ENCODE results near the gene RAB39A. TPM values are rescaled to one million over a fixed set of nuclear protein-coding genes. Genes with fewer than 3 reads are reported as not detected.
A peak's percentile ranks its signal among the peaks of the same experiment; 100 is the strongest.

Gene RAB39A
- total RNA-seq, 1 experiment from 2014 or later, result 17.2 TPM

- H3K27me3 ChIP-seq (replicated peaks; ENCODE audit: insufficient read depth, low read depth, low read length, poor library complexity), result peaks cover 13% of the 10 kb centered on the region
- no peaks in the 10 kb centered on the region for H3K9me3 ChIP-seq (ENCODE audit: low read depth, low read length, poor library complexity, severe bottlenecking)
- intact Hi-C loops (cut with micrococcal nuclease; ENCODE audit: unreplicated experiment), result loop anchor here (5.0 to 10.0 kb wide), 2 partner anchors 80 to 717 kb away; partner anchors contain the start of gene CUL5
- TF ChIP-seq, protein P1, sequence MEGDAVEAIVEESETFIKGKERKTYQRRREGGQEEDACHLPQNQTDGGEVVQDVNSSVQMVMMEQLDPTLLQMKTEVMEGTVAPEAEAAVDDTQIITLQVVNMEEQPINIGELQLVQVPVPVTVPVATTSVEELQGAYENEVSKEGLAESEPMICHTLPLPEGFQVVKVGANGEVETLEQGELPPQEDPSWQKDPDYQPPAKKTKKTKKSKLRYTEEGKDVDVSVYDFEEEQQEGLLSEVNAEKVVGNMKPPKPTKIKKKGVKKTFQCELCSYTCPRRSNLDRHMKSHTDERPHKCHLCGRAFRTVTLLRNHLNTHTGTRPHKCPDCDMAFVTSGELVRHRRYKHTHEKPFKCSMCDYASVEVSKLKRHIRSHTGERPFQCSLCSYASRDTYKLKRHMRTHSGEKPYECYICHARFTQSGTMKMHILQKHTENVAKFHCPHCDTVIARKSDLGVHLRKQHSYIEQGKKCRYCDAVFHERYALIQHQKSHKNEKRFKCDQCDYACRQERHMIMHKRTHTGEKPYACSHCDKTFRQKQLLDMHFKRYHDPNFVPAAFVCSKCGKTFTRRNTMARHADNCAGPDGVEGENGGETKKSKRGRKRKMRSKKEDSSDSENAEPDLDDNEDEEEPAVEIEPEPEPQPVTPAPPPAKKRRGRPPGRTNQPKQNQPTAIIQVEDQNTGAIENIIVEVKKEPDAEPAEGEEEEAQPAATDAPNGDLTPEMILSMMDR (conservative IDR thresholded peaks at IDR 0.05; ENCODE audit: low read depth, low read length), result no peak
- no peak for TF ChIP-seq EZH2 (IDR thresholded peaks at IDR 0.05; ENCODE audit: borderline replicate concordance, low read depth, low read length, poor library complexity, severe bottlenecking)
- ChIA-PET POLR2A (ENCODE audit: low non-redundant PET) (no interaction called here), CTCF (no interaction called here)
- no peak for DNase-seq (ENCODE audit: low spot score)
- peaks cover 3% of the 10 kb centered on the region for H3K4me1 ChIP-seq (ENCODE audit: insufficient read depth, low read length, poor library complexity, severe bottlenecking)
- H3K36me3 ChIP-seq (ENCODE audit: insufficient read depth, low read length, poor library complexity, severe bottlenecking), result no peaks in the 10 kb centered on the region
- peak overlapping the region; percentile 35 for H3K4me3 ChIP-seq (ENCODE audit: low read depth, low read length, poor library complexity, severe bottlenecking)
- H3K27ac ChIP-seq (ENCODE audit: low read depth, low read length, poor library complexity, severe bottlenecking), result no peak overlapping the region
- no TSS peak for BruUV-seq (replicated peaks)
Observed at GRCh38 chr11:107927559-107927958, 689 bp upstream of the RAB39A start.

DNA sequence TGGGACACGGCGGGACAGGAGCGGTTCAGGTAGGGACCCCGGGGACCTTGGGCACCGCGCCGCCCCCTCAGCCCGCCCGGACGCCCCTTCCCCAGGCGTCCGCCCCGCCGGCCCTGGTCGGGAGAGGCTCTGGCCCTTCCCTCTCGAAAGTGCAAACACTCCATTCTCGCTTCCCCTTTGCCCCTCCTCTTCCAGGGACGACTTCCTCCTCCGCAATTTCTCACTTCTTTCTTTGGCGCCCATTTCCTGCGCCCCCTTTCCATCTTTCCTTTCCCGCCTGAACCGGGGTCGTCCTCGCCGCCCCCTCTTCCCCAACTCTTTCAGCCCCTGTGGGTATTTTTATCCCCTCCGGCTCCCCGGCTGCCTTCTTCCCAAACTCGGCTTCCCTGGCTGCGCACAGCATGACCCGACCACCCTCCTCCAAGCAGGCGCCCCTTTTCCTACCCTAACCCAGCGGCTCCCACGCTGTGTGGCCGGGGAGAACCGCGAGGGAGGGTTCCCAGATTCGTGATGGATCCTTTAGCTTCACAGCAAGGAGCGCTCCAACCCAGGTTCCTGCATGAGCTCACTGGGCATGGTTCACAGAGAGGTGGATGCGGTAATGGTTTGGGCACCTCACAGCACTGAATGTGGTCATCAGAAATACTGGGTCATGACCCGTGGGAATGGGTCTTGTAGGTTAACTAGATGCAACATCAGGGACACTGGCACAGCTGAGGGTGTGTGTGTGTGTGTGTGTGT lies 689 bp downstream of the RAB39A start:
- intact Hi-C loops (cut with micrococcal nuclease; ENCODE audit: unreplicated experiment), result loop anchor here (5.0 to 10.0 kb wide), 2 partner anchors 78 to 716 kb away; partner anchors contain the start of gene CUL5
- H3K36me3 ChIP-seq (ENCODE audit: insufficient read depth, low read length, poor library complexity, severe bottlenecking), result no peaks in the 10 kb centered on the region
- TF ChIP-seq EZH2 (IDR thresholded peaks at IDR 0.05; ENCODE audit: borderline replicate concordance, low read depth, low read length, poor library complexity, severe bottlenecking), result no peak
- TF ChIP-seq, protein P1 (conservative IDR thresholded peaks at IDR 0.05; ENCODE audit: low read depth, low read length), result no peak
- BruUV-seq (replicated peaks), result no TSS peak
- no peaks in the 10 kb centered on the region for H3K9me3 ChIP-seq (ENCODE audit: low read depth, low read length, poor library complexity, severe bottlenecking)
- peak; percentile 51 for DNase-seq (ENCODE audit: low spot score)
- CTCF ChIA-PET, result interaction anchor here (0.7 to 1.1 kb wide), 2 partner anchors 80 to 189 kb away, joined by 3 read pairs; partner anchors contain the start of gene CUL5
- H3K4me1 ChIP-seq (ENCODE audit: insufficient read depth, low read length, poor library complexity, severe bottlenecking), result peaks cover 3% of the 10 kb centered on the region
- H3K4me3 ChIP-seq (ENCODE audit: low read depth, low read length, poor library complexity, severe bottlenecking), result peak overlapping the region; percentile 65
- H3K27ac ChIP-seq (ENCODE audit: low read depth, low read length, poor library complexity, severe bottlenecking), result peak overlapping the region; percentile 64
- peaks cover 12% of the 10 kb centered on the region for H3K27me3 ChIP-seq (replicated peaks; ENCODE audit: insufficient read depth, low read depth, low read length, poor library complexity)
- POLR2A ChIA-PET (ENCODE audit: low non-redundant PET), result no interaction called here

DNA sequence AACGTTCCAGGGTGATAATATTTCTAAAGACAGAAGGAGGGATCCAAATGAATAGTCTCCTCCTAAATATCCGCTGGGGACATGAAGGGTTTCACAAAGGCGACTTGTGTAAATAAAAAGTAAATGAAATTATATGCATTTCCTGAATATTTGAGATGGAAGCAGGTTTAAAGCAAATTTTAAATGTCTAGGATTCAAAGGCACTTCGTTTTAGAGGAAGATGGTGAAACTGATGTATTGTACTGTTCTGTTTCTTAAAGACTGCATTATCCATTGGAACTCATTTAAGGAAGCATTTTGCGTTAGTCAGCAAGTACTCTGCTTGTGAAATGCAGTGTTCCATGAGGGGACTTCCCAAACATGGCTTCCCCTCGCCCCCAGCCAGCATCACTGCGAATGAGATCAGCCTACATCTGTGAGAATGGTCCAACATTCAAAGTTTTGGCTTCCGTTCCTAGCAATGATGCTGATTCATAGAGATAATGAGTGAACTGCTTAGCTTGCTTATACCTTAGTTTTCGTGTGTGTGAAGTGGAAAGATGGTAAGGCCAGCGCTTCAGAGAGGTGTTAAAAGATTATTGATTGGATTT lies 1.5 kb downstream of the RAB39A start:
- ChIA-PET CTCF (interaction anchor here (1.1 kb wide), 1 partner anchor 79 kb away, joined by 3 read pairs; the partner anchor contains the start of gene CUL5), POLR2A (ENCODE audit: low non-redundant PET) (interaction anchor here (0.6 kb wide), 1 partner anchor 1543 kb away, joined by 4 read pairs; no protein-coding TSS in a partner anchor)
- TF ChIP-seq, protein P1 (conservative IDR thresholded peaks at IDR 0.05; ENCODE audit: low read depth, low read length), result no peak
- no peak for TF ChIP-seq EZH2 (IDR thresholded peaks at IDR 0.05; ENCODE audit: borderline replicate concordance, low read depth, low read length, poor library complexity, severe bottlenecking)
- no peaks in the 10 kb centered on the region for H3K36me3 ChIP-seq (ENCODE audit: insufficient read depth, low read length, poor library complexity, severe bottlenecking)
- BruUV-seq (replicated peaks), result TSS peak; percentile 50
- H3K4me3 ChIP-seq (ENCODE audit: low read depth, low read length, poor library complexity, severe bottlenecking), result peak overlapping the region; percentile 65
- H3K4me1 ChIP-seq (ENCODE audit: insufficient read depth, low read length, poor library complexity, severe bottlenecking), result peaks cover 3% of the 10 kb centered on the region
- DNase-seq (ENCODE audit: low spot score), result peak; percentile 59
- H3K27me3 ChIP-seq (replicated peaks; ENCODE audit: insufficient read depth, low read depth, low read length, poor library complexity), result peaks cover 5% of the 10 kb centered on the region
- intact Hi-C loops (cut with micrococcal nuclease; ENCODE audit: unreplicated experiment), result loop anchor here (5.0 to 10.0 kb wide), 2 partner anchors 78 to 715 kb away; partner anchors contain the start of gene CUL5
- H3K9me3 ChIP-seq (ENCODE audit: low read depth, low read length, poor library complexity, severe bottlenecking), result no peaks in the 10 kb centered on the region
- H3K27ac ChIP-seq (ENCODE audit: low read depth, low read length, poor library complexity, severe bottlenecking), result no peak overlapping the region
